ENCODE measurements around the gene ZSCAN9. TPM values are rescaled to one million over a fixed set of nuclear protein-coding genes. Genes with fewer than 3 reads are reported as not detected.

Gene ZSCAN9
- total and polyA plus RNA-seq, 9 of the 15 experiments (the other 6 are each of a cell fraction or from before 2014, with no cell fraction given) = 18.8 to 48.9 (median 28.7) TPM

DNA sequence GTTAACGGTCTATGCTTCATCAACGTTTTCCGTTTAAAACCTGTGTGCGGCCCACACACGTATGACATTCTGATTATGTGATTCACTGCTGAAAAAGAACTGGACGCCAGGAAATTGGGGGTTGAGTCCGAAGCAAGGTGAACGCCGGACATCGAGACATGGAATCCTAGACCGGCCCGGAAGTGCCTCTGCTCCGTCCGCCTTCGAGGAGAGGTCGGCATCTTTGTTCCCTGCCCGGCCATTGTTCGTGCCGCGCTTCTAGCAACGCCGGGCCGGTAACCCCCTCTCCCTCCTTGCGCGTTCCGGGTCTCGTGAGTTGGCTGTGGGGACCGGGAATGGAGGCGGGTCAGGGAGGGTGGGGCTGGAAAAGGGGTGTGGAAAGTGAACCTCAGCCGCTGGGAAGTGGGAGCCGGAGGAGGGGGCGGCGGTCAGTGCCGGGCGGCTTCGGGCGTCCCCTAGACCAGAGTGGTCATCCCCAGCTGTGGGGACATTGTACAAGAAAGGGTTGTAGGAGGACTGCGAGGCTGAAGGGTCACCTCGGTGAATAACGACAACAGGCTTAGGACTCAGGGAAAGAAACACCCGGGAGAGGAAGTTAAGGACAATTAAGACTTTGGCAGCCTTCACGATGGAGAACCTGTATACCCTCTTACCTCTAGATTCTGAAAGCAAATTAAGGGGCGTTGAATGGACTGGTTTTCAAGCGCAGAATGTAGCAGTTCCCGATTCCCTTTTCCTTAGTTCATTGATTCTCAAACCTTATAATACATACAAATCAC, at the start of gene ZSCAN9 (continued):
- TF ChIP-seq, protein P1, sequence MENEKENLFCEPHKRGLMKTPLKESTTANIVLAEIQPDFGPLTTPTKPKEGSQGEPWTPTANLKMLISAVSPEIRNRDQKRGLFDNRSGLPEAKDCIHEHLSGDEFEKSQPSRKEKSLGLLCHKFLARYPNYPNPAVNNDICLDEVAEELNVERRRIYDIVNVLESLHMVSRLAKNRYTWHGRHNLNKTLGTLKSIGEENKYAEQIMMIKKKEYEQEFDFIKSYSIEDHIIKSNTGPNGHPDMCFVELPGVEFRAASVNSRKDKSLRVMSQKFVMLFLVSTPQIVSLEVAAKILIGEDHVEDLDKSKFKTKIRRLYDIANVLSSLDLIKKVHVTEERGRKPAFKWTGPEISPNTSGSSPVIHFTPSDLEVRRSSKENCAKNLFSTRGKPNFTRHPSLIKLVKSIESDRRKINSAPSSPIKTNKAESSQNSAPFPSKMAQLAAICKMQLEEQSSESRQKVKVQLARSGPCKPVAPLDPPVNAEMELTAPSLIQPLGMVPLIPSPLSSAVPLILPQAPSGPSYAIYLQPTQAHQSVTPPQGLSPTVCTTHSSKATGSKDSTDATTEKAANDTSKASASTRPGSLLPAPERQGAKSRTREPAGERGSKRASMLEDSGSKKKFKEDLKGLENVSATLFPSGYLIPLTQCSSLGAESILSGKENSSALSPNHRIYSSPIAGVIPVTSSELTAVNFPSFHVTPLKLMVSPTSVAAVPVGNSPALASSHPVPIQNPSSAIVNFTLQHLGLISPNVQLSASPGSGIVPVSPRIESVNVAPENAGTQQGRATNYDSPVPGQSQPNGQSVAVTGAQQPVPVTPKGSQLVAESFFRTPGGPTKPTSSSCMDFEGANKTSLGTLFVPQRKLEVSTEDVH (IDR thresholded peaks at IDR 0.05; ENCODE audit: low read depth, partially characterized antibody) = peak; percentile 87
- TF ChIP-seq XRCC5 (IDR thresholded peaks at IDR 0.05; ENCODE audit: low read depth, low read length) (peak; percentile 91), ZNF436 (CRISPR knock-in tag; IDR thresholded peaks at IDR 0.05) (no peak)
- TF ChIP-seq, protein P2, sequence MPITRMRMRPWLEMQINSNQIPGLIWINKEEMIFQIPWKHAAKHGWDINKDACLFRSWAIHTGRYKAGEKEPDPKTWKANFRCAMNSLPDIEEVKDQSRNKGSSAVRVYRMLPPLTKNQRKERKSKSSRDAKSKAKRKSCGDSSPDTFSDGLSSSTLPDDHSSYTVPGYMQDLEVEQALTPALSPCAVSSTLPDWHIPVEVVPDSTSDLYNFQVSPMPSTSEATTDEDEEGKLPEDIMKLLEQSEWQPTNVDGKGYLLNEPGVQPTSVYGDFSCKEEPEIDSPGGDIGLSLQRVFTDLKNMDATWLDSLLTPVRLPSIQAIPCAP (CRISPR knock-in tag; IDR thresholded peaks at IDR 0.05; ENCODE audit: borderline replicate concordance) = no peak

DNA sequence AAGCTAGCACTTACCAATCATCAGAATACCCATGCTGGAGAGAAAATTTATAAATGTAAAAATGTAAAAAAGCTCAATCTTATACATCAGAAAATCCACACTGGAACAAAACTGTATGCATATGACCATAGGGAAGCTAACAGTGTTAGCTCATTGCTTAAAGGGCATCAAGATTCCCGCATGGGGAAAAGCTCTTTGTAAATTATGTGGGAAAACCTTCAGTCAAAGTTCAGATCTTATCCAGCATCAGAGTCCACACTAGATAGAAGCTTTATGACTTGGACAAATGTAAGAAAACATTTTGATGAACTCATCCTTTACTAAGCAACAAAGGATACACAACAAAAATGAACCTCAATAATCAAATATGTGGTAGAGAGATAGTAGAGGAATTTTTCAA, 48.7 kb upstream of the ZSCAN9 start:
- no peak overlapping the region for H3K27ac ChIP-seq (ENCODE audit: extremely low read depth, low read depth, low read length)
- ChIA-PET CTCF (ENCODE audit: low intra/inter-chr PET ratio) (no interaction called here), POLR2A (interaction anchor here (0.7 to 1.2 kb wide), 4 partner anchors 10 to 765 kb away, joined by 3 to 4 read pairs (median 3); no protein-coding TSS in a partner anchor)
- DNase-seq (ENCODE audit: extremely low read depth in 1 of 4, low spot score in 3 of 4) (no peak), ATAC-seq (no peak), FAIRE-seq (no peak)
- H2AFZ ChIP-seq (ENCODE audit: low read depth, low read length) = no peak overlapping the region
- H3K36me3 ChIP-seq (ENCODE audit: control insufficient read depth, insufficient read depth, low read length) = no peaks in the 10 kb centered on the region
- no peak overlapping the region for H3K4me3 ChIP-seq
- H4K20me1 ChIP-seq (replicated peaks; ENCODE audit: control insufficient read depth, insufficient read depth, low read length) = no peaks in the 10 kb centered on the region
- no peak overlapping the region for H3K9ac ChIP-seq (ENCODE audit: insufficient read depth in 1 of 2, low read depth in 2 of 2, low read length in 2 of 2)
- no peaks in the 10 kb centered on the region for H3K9me3 ChIP-seq (replicated peaks; ENCODE audit: control insufficient read depth, insufficient read depth, low read depth, low read length)
- no peaks in the 10 kb centered on the region for H3K27me3 ChIP-seq (ENCODE audit: control insufficient read depth in 2 of 2, insufficient read depth in 2 of 2, low read length in 2 of 2)
- in situ Hi-C loops (cut with MboI) (no loop called here), intact Hi-C loops (cut with micrococcal nuclease) (no loop called here)
- no peaks in the 10 kb centered on the region for H3K4me1 ChIP-seq (replicated peaks in 1 of 2; ENCODE audit: control insufficient read depth in 2 of 2, insufficient read depth in 2 of 2, low read length in 2 of 2)
- 35% methylated on average over 1 of the region's 1 CpG for WGBS (ENCODE audit: insufficient coverage, low coverage, missing lambda C conversion rate)
- H3K4me2 ChIP-seq (ENCODE audit: insufficient read depth, low read length) = no peak overlapping the region
- no peaks in the 10 kb centered on the region for H3K9me1 ChIP-seq (ENCODE audit: control insufficient read depth, insufficient read depth, low read length)
- BruUV-seq (replicated peaks) = no TSS peak
- H3K79me2 ChIP-seq (ENCODE audit: control insufficient read depth, insufficient read depth, low read length) = no peaks in the 10 kb centered on the region
- TF ChIP-seq ZNF75A (CRISPR knock-in tag; IDR thresholded peaks at IDR 0.05) = peak; percentile 96
- TF ChIP-seq, protein P3, sequence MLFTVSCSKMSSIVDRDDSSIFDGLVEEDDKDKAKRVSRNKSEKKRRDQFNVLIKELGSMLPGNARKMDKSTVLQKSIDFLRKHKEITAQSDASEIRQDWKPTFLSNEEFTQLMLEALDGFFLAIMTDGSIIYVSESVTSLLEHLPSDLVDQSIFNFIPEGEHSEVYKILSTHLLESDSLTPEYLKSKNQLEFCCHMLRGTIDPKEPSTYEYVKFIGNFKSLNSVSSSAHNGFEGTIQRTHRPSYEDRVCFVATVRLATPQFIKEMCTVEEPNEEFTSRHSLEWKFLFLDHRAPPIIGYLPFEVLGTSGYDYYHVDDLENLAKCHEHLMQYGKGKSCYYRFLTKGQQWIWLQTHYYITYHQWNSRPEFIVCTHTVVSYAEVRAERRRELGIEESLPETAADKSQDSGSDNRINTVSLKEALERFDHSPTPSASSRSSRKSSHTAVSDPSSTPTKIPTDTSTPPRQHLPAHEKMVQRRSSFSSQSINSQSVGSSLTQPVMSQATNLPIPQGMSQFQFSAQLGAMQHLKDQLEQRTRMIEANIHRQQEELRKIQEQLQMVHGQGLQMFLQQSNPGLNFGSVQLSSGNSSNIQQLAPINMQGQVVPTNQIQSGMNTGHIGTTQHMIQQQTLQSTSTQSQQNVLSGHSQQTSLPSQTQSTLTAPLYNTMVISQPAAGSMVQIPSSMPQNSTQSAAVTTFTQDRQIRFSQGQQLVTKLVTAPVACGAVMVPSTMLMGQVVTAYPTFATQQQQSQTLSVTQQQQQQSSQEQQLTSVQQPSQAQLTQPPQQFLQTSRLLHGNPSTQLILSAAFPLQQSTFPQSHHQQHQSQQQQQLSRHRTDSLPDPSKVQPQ (CRISPR knock-in tag; IDR thresholded peaks at IDR 0.05; ENCODE audit: borderline replicate concordance) = no peak
- TF ChIP-seq, protein P4, sequence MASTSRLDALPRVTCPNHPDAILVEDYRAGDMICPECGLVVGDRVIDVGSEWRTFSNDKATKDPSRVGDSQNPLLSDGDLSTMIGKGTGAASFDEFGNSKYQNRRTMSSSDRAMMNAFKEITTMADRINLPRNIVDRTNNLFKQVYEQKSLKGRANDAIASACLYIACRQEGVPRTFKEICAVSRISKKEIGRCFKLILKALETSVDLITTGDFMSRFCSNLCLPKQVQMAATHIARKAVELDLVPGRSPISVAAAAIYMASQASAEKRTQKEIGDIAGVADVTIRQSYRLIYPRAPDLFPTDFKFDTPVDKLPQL (IDR thresholded peaks at IDR 0.05; ENCODE audit: extremely low read depth, insufficient read length) = no peak
- no peak for TF ChIP-seq TSC22D4 (tag; IDR thresholded peaks at IDR 0.05)
- TF ChIP-seq, protein P5, sequence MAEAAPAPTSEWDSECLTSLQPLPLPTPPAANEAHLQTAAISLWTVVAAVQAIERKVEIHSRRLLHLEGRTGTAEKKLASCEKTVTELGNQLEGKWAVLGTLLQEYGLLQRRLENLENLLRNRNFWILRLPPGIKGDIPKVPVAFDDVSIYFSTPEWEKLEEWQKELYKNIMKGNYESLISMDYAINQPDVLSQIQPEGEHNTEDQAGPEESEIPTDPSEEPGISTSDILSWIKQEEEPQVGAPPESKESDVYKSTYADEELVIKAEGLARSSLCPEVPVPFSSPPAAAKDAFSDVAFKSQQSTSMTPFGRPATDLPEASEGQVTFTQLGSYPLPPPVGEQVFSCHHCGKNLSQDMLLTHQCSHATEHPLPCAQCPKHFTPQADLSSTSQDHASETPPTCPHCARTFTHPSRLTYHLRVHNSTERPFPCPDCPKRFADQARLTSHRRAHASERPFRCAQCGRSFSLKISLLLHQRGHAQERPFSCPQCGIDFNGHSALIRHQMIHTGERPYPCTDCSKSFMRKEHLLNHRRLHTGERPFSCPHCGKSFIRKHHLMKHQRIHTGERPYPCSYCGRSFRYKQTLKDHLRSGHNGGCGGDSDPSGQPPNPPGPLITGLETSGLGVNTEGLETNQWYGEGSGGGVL (CRISPR knock-in tag; IDR thresholded peaks at IDR 0.05) = no peak
- TF ChIP-seq POLR3G (IDR thresholded peaks at IDR 0.05; ENCODE audit: extremely low read depth, insufficient read length, insufficient replicate concordance) = no peak

Measured in K562 (cell line).